Liver (tissue), 9 donors: ENCODE results near the gene TMEM232. TPM values are rescaled to one million over a fixed set of nuclear protein-coding genes. Genes with fewer than 3 reads are reported as not detected.

ENCODE experiments used
- DNase-seq: peaks from one replicate; pipeline ENCODE4 v3.0.0-alpha.2; 2017; ENCODE audit warnings: low spot score
- H3K27ac ChIP-seq, 2 donors: one replicate each; pipeline ENCODE4 v1.7.0; 2013; ENCODE audit warnings: inconsistent platforms in 2 of 2, low read length in 2 of 2, control low read depth in 1 of 2, low read depth in 1 of 2, mild to moderate bottlenecking in 1 of 2
- H3K27me3 ChIP-seq, 4 donors: one replicate each; pipeline versions ENCODE4 v1.6.1 to v1.7.0; 2013; ENCODE audit warnings: low read length in 3 of 4, inconsistent platforms in 1 of 4, mild to moderate bottlenecking in 1 of 4, moderate library complexity in 1 of 4; ENCODE audit not compliant: control insufficient read depth in 4 of 4, insufficient read depth in 4 of 4
- H3K36me3 ChIP-seq, 4 donors: one replicate each; pipeline versions ENCODE4 v1.6.1 to v1.7.0; 2013; ENCODE audit warnings: low read length in 3 of 4, mild to moderate bottlenecking in 3 of 4, low read depth in 1 of 4, moderate library complexity in 1 of 4; ENCODE audit not compliant: control insufficient read depth in 4 of 4, insufficient read depth in 3 of 4
- H3K4me1 ChIP-seq, 4 donors: one replicate each; pipeline versions ENCODE4 v1.6.1 to v1.7.0; 2013; ENCODE audit warnings: low read length in 3 of 4, mild to moderate bottlenecking in 3 of 4, moderate library complexity in 1 of 4; ENCODE audit not compliant: control insufficient read depth in 4 of 4, insufficient read depth in 4 of 4
- H3K4me3 ChIP-seq, 3 donors: one replicate each; pipeline versions ENCODE4 v1.6.1 to v1.7.0; 2013; ENCODE audit warnings: low read length in 3 of 3, control low read depth in 1 of 3, low read depth in 1 of 3, mild to moderate bottlenecking in 1 of 3
- H3K9ac ChIP-seq, 2 donors: one replicate each; pipeline ENCODE4 v1.7.0; 2013; ENCODE audit warnings: low read length in 2 of 2, mild to moderate bottlenecking in 2 of 2, moderate library complexity in 2 of 2, control low read depth in 1 of 2, low read depth in 1 of 2
- H3K9me3 ChIP-seq, 4 donors: one replicate each; pipeline versions ENCODE4 v1.6.1 to v1.7.0; 2013; ENCODE audit warnings: low read length in 3 of 4; ENCODE audit not compliant: control insufficient read depth in 4 of 4
- EGR1 ChIP-seq, 2 donors: IDR thresholded peaks; 2 replicates each; pipeline ENCODE4 v1.6.1; 2016 to 2018; ENCODE audit warnings: antibody characterized with exemption in 2 of 2, low read depth in 2 of 2
- FOXA1 ChIP-seq: IDR thresholded peaks from 2 replicates; pipeline ENCODE4 v1.6.1; 2016; ENCODE audit warnings: antibody characterized with exemption
- FOXA2 ChIP-seq: IDR thresholded peaks from 2 replicates; pipeline ENCODE4 v1.6.1; 2016; ENCODE audit warnings: antibody characterized with exemption
- GABPA ChIP-seq, 2 donors: IDR thresholded peaks in 1 of 2; conservative IDR thresholded peaks in 1 of 2; 2 replicates each; pipeline ENCODE4 v1.6.1; 2016; ENCODE audit warnings: antibody characterized with exemption in 2 of 2, mild to moderate bottlenecking in 1 of 2, moderate library complexity in 1 of 2
- HNF4A ChIP-seq, 2 donors: conservative IDR thresholded peaks; 2 replicates each; pipeline ENCODE4 v1.6.1; 2016; ENCODE audit warnings: antibody characterized with exemption in 2 of 2, mild to moderate bottlenecking in 2 of 2
- HNF4G ChIP-seq: IDR thresholded peaks from 2 replicates; pipeline ENCODE4 v1.6.1; 2016; ENCODE audit warnings: antibody characterized with exemption
- JUND ChIP-seq, 2 donors: IDR thresholded peaks; 2 replicates each; pipeline ENCODE4 v1.6.1; 2016; ENCODE audit warnings: antibody characterized with exemption in 2 of 2
- NR2F2 ChIP-seq: IDR thresholded peaks from 2 replicates; pipeline ENCODE4 v1.6.1; 2016; ENCODE audit warnings: antibody characterized with exemption
- RAD21 ChIP-seq, 2 donors: IDR thresholded peaks; 2 replicates each; pipeline ENCODE4 v1.6.1; 2016; ENCODE audit warnings: antibody characterized with exemption in 2 of 2, mild to moderate bottlenecking in 2 of 2
- RXRA ChIP-seq, 2 donors: IDR thresholded peaks; 2 replicates each; pipeline ENCODE4 v1.6.1; 2017 to 2018; ENCODE audit warnings: antibody characterized with exemption in 2 of 2, mild to moderate bottlenecking in 1 of 2
- SP1 ChIP-seq: IDR thresholded peaks from 2 replicates; pipeline ENCODE4 v1.6.1; 2018; ENCODE audit warnings: antibody characterized with exemption, mild to moderate bottlenecking
- TAF1 ChIP-seq: conservative IDR thresholded peaks from 2 replicates; pipeline ENCODE4 v1.6.1; 2016; ENCODE audit warnings: antibody characterized with exemption, mild to moderate bottlenecking
- YY1 ChIP-seq: IDR thresholded peaks from 2 replicates; pipeline ENCODE4 v1.6.1; 2016; ENCODE audit warnings: antibody characterized with exemption, mild to moderate bottlenecking
- WGBS: extraction: QIAGEN DNeasy Blood & Tissue Kit; methylation state at CpG from one replicate; pipeline ENCODE4 v1.1.7; 2013; 5-methylcytosine and 5-hydroxymethylcytosine counted together
- polyA plus RNA-seq, 2 donors: library from polyadenylated mRNA; stranded (reverse) in 1 of 2; unstranded in 1 of 2; fragments of 200-250 nt in 1 of 2; fragments of >200 nt in 1 of 2; fragmentation: Nextera tagmentation in 1 of 2; extraction: Ambion mirVana in 1 of 2; gene quantifications; one replicate each; pipeline versions ENCODE4 v1.2.1 to v1.2.3, GENCODE V29; 2013 to 2015
- total RNA-seq, 2 donors: library from RNA; depleted of rRNA; stranded (reverse); fragments of >200 nt; gene quantifications; one replicate each; pipeline ENCODE4 v1.2.3, GENCODE V29; 2014
- TF ChIP-seq, protein P1 (sequence below): IDR thresholded peaks from 2 replicates; pipeline ENCODE4 v1.6.1; 2016; ENCODE audit warnings: antibody characterized with exemption
- TF ChIP-seq, protein P2 (sequence below): IDR thresholded peaks from 2 replicates; pipeline ENCODE4 v1.6.1; 2016; ENCODE audit warnings: antibody characterized with exemption, mild to moderate bottlenecking
- TF ChIP-seq, protein P3 (sequence below): IDR thresholded peaks from 2 replicates; pipeline ENCODE4 v1.6.1; 2016; ENCODE audit warnings: antibody characterized with exemption
- TF ChIP-seq, protein P4 (sequence below): fragments of 150-350 bp; IDR thresholded peaks from 2 replicates; pipeline ENCODE4 v1.5.1; 2017; ENCODE audit warnings: improper control_type of control experiment, low read depth, low read length; ENCODE audit not compliant: missing input control
- TF ChIP-seq, protein P5 (sequence below): IDR thresholded peaks from 2 replicates; pipeline ENCODE4 v1.6.1; 2016; ENCODE audit warnings: antibody characterized with exemption
- donor health status: healthy.
- donor health status: healthy.
- donor health status: healthy.
- donor health status: healthy.
- donor health status: healthy.

The TMEM232 gene
- total and polyA plus RNA-seq, 4 donors, result 0.39 to 2.5 (median 1.0) TPM

DNA sequence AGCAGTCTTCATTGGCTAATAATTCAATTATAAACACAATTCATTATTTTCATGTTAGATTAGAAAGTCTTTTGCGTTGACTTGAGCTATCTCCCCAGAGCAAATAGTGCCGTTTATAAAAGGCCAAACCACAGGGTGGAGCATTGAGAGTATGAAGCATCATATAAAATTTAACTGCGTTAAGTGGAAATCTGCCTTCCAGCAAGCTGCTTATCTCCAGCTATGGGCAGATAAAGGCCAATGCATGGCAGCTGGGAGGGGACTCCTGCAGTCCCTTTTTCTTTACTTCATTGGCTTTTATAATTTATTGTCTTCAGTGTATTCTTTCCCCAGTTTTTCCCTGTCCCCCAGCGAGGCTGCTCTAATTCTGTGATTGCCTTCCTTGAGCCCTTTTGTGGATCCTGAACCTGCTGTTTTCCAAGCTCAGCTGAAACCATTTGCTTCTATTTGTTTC is 113.7 kb downstream of the TMEM232 start:
- H3K36me3 ChIP-seq, result no peaks in the 10 kb centered on the region
- no peak overlapping the region for H3K4me3 ChIP-seq
- TF ChIP-seq, protein P1, sequence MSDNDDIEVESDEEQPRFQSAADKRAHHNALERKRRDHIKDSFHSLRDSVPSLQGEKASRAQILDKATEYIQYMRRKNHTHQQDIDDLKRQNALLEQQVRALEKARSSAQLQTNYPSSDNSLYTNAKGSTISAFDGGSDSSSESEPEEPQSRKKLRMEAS, result no peak
- TF ChIP-seq FOXA1 (no peak), EGR1 (IDR thresholded peaks at IDR 0.05; ENCODE audit: low read depth in 2 of 2) (no peak), RXRA (IDR thresholded peaks at IDR 0.05) (no peak), FOXA2 (no peak), HNF4G (no peak), TAF1 (no peak)
- TF ChIP-seq, protein P2, sequence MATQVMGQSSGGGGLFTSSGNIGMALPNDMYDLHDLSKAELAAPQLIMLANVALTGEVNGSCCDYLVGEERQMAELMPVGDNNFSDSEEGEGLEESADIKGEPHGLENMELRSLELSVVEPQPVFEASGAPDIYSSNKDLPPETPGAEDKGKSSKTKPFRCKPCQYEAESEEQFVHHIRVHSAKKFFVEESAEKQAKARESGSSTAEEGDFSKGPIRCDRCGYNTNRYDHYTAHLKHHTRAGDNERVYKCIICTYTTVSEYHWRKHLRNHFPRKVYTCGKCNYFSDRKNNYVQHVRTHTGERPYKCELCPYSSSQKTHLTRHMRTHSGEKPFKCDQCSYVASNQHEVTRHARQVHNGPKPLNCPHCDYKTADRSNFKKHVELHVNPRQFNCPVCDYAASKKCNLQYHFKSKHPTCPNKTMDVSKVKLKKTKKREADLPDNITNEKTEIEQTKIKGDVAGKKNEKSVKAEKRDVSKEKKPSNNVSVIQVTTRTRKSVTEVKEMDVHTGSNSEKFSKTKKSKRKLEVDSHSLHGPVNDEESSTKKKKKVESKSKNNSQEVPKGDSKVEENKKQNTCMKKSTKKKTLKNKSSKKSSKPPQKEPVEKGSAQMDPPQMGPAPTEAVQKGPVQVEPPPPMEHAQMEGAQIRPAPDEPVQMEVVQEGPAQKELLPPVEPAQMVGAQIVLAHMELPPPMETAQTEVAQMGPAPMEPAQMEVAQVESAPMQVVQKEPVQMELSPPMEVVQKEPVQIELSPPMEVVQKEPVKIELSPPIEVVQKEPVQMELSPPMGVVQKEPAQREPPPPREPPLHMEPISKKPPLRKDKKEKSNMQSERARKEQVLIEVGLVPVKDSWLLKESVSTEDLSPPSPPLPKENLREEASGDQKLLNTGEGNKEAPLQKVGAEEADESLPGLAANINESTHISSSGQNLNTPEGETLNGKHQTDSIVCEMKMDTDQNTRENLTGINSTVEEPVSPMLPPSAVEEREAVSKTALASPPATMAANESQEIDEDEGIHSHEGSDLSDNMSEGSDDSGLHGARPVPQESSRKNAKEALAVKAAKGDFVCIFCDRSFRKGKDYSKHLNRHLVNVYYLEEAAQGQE, result no peak
- TF ChIP-seq, protein P3, sequence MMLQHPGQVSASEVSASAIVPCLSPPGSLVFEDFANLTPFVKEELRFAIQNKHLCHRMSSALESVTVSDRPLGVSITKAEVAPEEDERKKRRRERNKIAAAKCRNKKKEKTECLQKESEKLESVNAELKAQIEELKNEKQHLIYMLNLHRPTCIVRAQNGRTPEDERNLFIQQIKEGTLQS, result no peak
- TF ChIP-seq, protein P4, sequence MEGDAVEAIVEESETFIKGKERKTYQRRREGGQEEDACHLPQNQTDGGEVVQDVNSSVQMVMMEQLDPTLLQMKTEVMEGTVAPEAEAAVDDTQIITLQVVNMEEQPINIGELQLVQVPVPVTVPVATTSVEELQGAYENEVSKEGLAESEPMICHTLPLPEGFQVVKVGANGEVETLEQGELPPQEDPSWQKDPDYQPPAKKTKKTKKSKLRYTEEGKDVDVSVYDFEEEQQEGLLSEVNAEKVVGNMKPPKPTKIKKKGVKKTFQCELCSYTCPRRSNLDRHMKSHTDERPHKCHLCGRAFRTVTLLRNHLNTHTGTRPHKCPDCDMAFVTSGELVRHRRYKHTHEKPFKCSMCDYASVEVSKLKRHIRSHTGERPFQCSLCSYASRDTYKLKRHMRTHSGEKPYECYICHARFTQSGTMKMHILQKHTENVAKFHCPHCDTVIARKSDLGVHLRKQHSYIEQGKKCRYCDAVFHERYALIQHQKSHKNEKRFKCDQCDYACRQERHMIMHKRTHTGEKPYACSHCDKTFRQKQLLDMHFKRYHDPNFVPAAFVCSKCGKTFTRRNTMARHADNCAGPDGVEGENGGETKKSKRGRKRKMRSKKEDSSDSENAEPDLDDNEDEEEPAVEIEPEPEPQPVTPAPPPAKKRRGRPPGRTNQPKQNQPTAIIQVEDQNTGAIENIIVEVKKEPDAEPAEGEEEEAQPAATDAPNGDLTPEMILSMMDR, result no peak
- no peak for DNase-seq
- H3K4me1 ChIP-seq, result no peaks in the 10 kb centered on the region
- peaks cover 0 to 8% (median 0%) of the 10 kb centered on the region in 4 donors for H3K9me3 ChIP-seq
- no peaks in the 10 kb centered on the region for H3K27me3 ChIP-seq
- no peak overlapping the region for H3K27ac ChIP-seq
- H3K9ac ChIP-seq, result no peak overlapping the region
- 68% methylated on average over 4 of the region's 4 CpGs for WGBS

DNA sequence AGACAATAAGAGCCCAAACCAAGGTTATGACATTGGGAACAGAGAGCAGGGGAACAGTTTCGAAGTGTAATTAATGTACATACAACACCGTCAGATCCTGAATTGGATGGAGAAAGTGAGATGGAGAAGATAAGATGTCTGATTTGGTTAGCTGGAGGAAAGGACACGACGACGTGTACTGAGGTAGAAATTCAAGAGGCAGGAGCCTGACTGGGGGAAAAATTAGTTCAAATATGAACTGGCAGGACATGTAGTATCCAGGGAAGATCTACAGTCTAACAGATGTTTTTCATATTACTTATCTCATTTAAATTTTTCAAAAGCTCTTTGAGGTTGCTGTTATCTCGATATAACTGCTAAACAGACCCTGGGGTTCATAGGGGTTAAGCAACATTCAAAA is 114.7 kb downstream of the TMEM232 start:
- Histone ChIP-seq H3K27ac (no peak overlapping the region), H3K4me3 (no peak overlapping the region), H3K9me3 (peaks cover 0 to 8% (median 0%) of the 10 kb centered on the region in 4 donors), H3K9ac (no peak overlapping the region), H3K4me1 (no peaks in the 10 kb centered on the region), H3K27me3 (no peaks in the 10 kb centered on the region), H3K36me3 (no peaks in the 10 kb centered on the region)
- no peak for DNase-seq
- 88% methylated on average over 6 of the region's 6 CpGs for WGBS
- TF ChIP-seq RAD21 (IDR thresholded peaks at IDR 0.05) (no peak), SP1 (no peak), NR2F2 (no peak), TAF1 (no peak), HNF4G (no peak), JUND (IDR thresholded peaks at IDR 0.05) (no peak), YY1 (no peak), HNF4A (conservative IDR thresholded peaks at IDR 0.05) (no peak), FOXA1 (no peak), GABPA (IDR thresholded peaks at IDR 0.05 in 1 of 2, conservative IDR thresholded peaks at IDR 0.05 in 1 of 2) (no peak), EGR1 (IDR thresholded peaks at IDR 0.05; ENCODE audit: low read depth in 2 of 2) (no peak), FOXA2 (no peak)
- TF ChIP-seq, protein P1, result no peak
- TF ChIP-seq, protein P2, result no peak
- TF ChIP-seq, protein P3, result no peak
- TF ChIP-seq, protein P5, sequence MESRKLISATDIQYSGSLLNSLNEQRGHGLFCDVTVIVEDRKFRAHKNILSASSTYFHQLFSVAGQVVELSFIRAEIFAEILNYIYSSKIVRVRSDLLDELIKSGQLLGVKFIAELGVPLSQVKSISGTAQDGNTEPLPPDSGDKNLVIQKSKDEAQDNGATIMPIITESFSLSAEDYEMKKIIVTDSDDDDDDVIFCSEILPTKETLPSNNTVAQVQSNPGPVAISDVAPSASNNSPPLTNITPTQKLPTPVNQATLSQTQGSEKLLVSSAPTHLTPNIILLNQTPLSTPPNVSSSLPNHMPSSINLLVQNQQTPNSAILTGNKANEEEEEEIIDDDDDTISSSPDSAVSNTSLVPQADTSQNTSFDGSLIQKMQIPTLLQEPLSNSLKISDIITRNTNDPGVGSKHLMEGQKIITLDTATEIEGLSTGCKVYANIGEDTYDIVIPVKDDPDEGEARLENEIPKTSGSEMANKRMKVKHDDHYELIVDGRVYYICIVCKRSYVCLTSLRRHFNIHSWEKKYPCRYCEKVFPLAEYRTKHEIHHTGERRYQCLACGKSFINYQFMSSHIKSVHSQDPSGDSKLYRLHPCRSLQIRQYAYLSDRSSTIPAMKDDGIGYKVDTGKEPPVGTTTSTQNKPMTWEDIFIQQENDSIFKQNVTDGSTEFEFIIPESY, result no peak
